Airway epithelial cell (primary cell): ENCODE results near the gene PEX13. TPM values are rescaled to one million over a fixed set of nuclear protein-coding genes. Genes with fewer than 3 reads are reported as not detected.

Experiments used
- total RNA-seq: library from RNA; depleted of rRNA; stranded (reverse); fragments of >200 nt; gene quantifications from 2 replicates; pipeline ENCODE4 v1.2.3, GENCODE V29; 2015

The PEX13 gene
- 32.5 and 54.6 TPM in 2 replicates for total RNA-seq

GRCh38 chr2:61017556-61018317 is at the start of gene PEX13, which contains the start of gene PUS10:
Gene PEX13, plus strand, starts transcription at chr2:61017720. Its CDS starts 40 bp downstream, at chr2:61017760.
Gene PUS10, minus strand, starts transcription at chr2:61018255. Its CDS starts 6,365 bp downstream, at chr2:61011890.

GRCh38 chr2:61065714-61066709 is 48.5 kb downstream of the PEX13 start, which contains the start of gene SANBR:
Gene SANBR, plus strand, starts transcription at chr2:61065871. Its CDS starts 4,480 bp downstream, at chr2:61070351.

Other genes starting within 250 kb of the PEX13 start
- 5.8 and 8.3 TPM in 2 replicates for gene REL, start 136.1 kb upstream of the PEX13 start, total RNA-seq
- 5.5 and 6.6 TPM in 2 replicates for gene PUS10, start 535 bp downstream of the PEX13 start, total RNA-seq
- 4.1 and 7.1 TPM in 2 replicates for gene SANBR, start 48.2 kb downstream of the PEX13 start, total RNA-seq
- 7.2 and 7.3 TPM in 2 replicates for gene C2orf74, start 144.5 kb downstream of the PEX13 start, total RNA-seq